GM21515 (cell line): Measurements from ENCODE around the gene RARA.

ENCODE experiments used
- ATAC-seq: cut with Tn5 transposase; IDR thresholded peaks from one replicate; pipeline ENCODE4 v1.9.1; 2021; ENCODE audit not compliant: unreplicated experiment

RARA gene

GRCh38 chr17:40315678-40316570, 6.9 kb downstream of the RARA start:
- ATAC-seq: no peak

- no peak for ATAC-seq
Measured at GRCh38 chr17:40316571-40317344, 7.8 kb downstream of the RARA start.

- ATAC-seq: no peak
Measured at GRCh38 chr17:40317345-40317873, 8.4 kb downstream of the RARA start.

GRCh38 chr17:40317880-40318829, 9.2 kb downstream of the RARA start:
- peak; percentile 51 for ATAC-seq

- ATAC-seq: no peak
Measured at GRCh38 chr17:40318830-40319391, 9.9 kb downstream of the RARA start.

GRCh38 chr17:40319651-40320540, 10.9 kb downstream of the RARA start:
- ATAC-seq: no peak

- no peak for ATAC-seq
Measured at GRCh38 chr17:40320756-40321523, 12.0 kb downstream of the RARA start.

- ATAC-seq: no peak
Measured at GRCh38 chr17:40321524-40321929, 12.5 kb downstream of the RARA start.

- ATAC-seq: no peak
Measured at GRCh38 chr17:40321961-40322357, 13.0 kb downstream of the RARA start.

- no peak for ATAC-seq
Measured at GRCh38 chr17:40322358-40323315, 13.7 kb downstream of the RARA start.

GRCh38 chr17:40323391-40324381, 14.7 kb downstream of the RARA start:
- no peak for ATAC-seq

- no peak for ATAC-seq
Measured at GRCh38 chr17:40325156-40326013, 16.4 kb downstream of the RARA start.

GRCh38 chr17:40326014-40326831, 17.2 kb downstream of the RARA start:
- ATAC-seq: no peak

- ATAC-seq: no peak
Measured at GRCh38 chr17:40326832-40327199, 17.8 kb downstream of the RARA start.
